NCI-H2196 treated with DMSO at 0.1 percent for 48 hours (cell line): ENCODE measurements around the gene VTN.

Experiments used
- DNase-seq: peaks from one replicate; lab custom pipeline; 2025; ENCODE audit not compliant: unreplicated experiment; lab: John Stamatoyannopoulos, UW

Gene VTN

DNA sequence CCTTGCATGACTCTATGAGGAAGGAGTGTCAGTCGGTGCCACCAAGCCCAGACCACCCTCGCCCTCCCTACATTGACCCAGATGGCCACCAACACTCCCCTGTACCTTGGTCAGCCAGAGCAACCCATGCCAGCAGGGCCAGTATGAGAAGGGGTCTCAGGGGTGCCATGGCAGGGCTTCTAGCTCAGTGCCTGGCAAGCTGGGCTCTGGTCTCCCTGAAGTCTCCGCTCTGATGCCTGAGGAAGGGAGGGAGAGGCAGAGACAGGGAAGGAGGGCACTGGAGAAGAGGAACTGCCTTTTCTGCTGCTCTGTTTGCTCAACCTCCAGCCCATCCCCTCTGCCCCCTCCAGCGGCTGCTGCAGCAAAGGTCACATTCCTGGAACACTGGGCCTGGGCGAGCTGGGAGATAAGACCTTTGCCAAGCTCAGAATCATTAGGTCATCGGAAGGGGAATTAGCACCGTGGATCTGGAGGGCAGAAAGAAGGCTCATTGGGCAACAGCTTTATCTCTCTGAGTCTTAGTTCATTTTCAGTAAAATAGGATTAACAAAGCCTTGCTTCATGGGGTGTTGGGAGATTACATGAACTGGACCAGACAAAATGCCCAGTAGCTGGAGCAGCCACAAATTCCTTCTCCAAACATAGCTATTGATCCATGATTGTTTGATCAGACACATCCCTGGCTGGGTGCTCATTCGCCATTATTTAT, at the start of gene VTN:
Gene VTN (minus strand): TSS at position 273 of the 709 bp plus-strand sequence. CDS start 104 bp downstream, at position 169.
- DNase-seq = peak; percentile 15

DNA sequence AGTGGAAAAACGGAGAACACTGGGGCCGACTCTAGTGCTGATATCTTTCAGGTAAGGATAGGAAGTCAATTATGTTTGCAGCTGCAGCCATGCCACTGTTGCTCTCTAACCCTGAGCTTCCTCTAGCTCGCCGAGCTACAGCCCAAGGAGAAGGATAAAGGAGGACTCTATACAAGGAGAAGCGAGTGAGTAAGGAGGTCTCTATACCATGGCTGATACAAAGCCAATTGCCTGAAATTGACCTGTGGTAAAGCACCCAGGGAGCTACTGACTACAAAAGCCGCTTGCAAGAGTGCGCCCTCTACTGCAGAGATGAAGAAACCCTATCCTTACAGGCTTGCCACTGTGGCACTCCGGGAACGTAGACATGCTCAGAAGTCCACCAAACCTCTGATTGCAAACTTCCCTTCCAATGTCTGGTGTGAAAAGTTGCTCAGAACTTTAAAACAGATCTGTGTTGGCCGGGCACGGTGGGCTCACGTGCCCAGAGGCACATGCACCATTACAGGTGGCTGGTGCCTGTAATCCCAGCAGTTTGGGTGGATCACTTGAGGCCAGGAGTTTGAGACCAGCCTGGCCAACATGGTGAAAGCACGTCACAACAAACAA, 46.7 kb upstream of the VTN start:
- peak; percentile 10 for DNase-seq

DNA sequence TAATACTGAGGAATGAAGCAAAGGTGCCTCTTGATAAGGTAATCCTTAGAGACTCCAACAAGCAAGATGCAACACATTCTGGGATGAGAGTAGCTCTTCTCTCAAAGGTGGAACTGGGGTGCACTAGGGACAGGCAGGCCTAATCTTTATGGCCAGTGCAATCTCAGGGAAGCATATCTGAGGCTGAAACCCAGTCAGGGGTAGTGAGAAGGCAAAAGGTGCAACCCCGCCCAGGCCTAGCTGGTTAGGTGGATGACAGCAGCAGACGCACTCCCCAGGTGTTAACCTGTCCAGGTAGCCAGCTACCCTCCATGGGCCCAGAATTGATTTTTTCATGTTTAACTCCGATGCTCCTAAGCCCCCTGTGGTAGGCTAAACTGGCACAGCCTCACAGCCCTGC, 45.8 kb upstream of the VTN start:
- no peak for DNase-seq

DNA sequence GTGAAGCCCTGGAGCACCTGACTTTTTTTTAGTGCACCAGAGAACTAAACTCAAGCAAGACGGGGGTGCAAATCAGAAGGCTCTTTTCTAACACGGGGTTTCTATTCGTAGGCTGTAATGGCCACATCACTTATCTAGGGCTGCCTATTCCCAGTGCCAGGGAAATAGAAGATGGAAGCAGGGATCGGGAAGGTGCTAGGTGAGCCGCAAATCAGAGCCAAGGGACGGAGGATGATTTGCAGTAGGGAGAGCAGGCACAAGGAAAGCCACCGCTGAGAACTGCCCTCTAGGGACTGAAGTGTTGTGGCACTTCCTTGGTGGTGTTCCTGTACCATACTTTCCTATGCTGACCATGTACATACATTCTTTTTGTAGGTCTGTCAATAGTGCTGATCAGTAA, 43.7 kb upstream of the VTN start:
- DNase-seq = no peak

DNA sequence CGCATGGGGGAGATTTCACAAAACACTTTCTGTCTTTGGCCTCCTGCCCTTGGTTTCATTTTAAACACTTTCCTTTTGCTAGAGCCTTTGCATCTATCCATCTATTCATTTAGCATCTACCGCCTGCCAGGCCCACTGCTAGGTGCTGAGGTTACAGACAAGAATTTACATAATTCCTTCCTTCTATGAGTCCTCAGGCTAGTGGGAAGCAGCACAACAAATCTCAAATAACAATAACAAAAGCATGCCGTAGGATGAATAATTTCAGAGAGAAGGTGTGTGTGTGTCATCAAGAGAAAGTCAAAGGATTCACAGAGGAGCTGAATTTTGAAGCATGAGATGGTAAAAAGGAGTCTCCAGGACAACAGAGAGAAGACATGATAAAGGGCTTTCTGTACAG, 42.0 kb upstream of the VTN start:
- DNase-seq = no peak

DNA sequence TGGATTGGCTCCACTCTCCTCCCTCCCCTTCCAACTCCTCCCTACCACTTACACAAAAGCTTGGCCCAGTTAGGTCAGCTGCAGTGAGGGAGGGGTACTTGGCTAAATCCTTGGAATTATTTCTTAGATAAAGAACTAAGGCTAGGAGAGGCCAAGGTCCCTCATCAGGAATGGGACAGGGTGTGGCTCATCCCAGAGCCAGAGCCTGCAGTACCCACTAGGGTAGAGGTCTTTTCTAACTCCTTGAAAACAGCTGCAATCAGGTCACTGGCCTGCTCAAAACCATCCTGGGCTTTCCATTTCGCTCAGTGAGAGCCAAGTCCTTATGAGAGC, 37.8 kb upstream of the VTN start:
- DNase-seq = no peak

DNA sequence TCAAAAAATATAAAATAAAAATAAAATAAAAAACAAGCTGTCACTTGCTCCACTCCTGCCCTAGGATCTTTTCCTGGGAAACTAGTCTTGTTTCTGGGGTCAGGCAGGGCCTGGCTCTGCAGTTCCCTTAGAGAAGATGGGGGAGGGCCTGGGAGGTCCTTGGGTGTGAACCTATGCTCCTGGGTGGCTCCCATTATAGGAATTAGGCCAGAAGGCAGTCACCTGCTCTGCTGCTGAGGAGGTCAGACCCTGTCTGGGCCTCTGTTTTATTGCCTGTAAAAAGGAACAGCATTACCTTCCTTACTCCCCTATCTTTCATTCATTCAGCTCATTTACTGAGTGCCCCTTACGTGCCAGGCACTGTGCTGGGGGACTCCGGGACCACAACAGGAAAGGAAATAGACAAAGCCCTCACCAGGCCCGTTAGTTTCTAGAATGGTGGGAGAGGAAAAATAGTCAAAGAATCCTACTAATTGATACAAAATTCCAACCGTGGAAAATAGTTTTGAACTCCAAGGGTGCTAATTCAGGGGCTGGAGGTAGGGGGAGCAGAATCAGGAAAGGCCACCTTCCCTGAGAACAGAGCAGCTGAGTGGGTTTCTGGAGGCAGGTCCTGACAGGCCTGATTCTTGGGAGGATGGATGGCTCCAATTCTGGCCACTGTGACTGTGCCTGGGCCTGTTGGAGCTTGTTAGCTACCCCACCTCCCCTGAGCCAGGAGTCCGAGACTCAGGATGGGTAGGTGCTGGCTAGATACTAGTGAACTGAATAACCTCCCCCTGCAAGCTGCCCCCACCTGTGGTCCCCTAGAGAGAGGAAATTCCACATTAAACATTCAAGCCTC, 37.2 kb upstream of the VTN start:
- DNase-seq = no peak

GRCh38 chr17:28406473-28406814, 36.3 kb upstream of the VTN start:
- DNase-seq = peak; percentile 5

DNA sequence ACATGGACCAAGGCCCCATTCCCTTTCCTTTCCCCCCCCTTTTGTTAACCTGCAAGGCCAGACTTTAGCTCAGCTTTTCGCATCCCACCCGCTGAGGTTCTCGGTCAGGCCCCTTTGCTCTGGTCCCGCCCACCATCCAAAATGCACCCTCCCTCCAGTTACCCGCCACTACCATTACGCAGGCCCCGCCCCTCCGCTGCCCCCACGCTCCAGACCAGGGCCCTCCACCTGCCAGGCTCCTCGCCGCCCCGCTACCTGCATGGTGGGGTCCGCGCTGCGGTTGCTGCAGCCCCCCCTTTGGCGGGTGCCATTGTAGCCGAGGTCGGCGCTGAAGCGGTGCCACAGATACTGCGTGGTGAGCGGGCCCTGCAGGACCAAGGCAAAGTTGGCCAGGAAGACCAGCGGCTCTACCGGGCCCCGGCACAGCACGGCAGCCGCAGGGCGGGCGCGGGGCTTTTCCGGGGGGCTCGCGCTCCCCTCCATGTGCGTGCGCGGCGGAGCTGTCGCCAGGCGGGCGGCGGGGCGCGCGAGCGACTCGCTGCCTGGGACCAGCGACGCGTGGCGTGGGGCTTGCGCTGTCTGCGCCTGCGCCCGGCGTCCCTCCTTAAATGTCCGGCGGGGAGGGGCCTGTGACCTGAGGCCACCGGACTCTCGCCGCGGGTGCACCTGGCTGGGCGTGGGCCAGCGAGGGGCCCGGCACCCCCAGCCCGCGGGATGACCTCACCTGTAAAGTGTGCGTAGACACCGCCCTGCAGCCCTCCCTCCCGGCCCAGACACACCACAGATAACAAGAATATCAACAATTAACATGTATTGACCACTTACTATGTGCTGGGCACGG, 35.7 kb upstream of the VTN start, which contains the start of gene SLC46A1:
Gene SLC46A1 (minus strand): TSS at position 581 of the 841 bp plus-strand sequence. CDS start 98 bp downstream, at position 483.
- peak; percentile 17 for DNase-seq

GRCh38 chr17:28404812-28405570, 34.9 kb upstream of the VTN start:
- no peak for DNase-seq

DNA sequence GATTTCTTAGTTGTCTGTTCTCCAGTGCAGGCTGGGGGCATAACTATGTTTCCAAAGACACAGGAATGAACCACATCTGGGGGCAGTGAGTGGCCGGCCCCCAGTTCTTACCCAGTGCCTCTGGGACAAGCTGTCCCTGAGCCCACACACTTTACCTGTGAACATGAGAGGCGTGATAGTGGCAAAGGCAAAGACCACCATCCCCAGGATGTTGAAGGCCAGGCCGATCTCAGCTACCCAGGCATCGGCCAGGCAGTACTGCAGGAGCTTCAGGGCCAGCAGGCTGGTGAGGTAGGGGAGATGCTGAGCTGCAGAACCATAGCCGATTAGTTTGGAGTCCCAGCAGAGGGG, 34.3 kb upstream of the VTN start:
- DNase-seq = no peak

DNA sequence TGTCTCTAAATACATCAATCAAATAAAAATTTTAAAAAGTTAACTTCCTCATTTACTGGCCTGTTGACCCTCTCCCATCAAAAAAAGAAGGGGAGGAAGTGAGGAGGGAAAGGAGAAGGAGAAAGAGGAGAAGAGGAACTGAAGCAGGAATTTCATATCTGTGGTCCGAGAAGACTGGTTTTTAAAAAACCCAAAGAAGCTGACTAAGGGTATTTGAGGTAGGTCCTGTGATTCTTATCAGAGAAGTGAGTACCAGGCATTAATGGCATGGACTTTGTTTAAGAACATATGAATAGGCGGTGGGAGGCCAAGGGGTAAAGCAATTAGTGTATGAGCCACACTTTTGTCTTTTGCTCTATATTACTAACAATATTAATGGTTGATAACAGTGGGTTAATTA, 33.9 kb upstream of the VTN start:
- DNase-seq = no peak

DNA sequence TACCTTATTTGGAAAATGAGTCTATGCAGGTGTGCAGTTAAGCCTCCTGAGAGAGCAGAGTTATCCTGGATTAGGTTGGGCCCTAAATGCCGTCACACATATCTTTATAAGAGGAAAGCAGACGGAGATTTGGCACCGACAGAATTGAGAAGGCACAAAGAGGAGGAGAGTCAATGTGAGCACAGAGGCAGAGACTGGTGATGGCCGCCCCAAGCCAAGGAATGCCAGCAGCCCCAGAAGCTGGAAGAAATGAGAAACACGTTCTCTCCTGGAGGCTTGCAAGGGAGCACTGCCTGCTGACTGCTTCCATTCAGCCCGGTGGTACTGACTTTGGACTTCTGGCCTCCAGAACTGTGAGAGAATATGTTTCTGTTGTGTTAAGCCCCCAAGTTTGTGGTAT, 32.7 kb upstream of the VTN start:
- no peak for DNase-seq

- DNase-seq = no peak
Observed at GRCh38 chr17:28402224-28402630, 32.1 kb upstream of the VTN start.

GRCh38 chr17:28399808-28400207, 29.7 kb upstream of the VTN start:
- DNase-seq = no peak

- DNase-seq = no peak
Observed at GRCh38 chr17:28398280-28398981, 28.3 kb upstream of the VTN start.

DNA sequence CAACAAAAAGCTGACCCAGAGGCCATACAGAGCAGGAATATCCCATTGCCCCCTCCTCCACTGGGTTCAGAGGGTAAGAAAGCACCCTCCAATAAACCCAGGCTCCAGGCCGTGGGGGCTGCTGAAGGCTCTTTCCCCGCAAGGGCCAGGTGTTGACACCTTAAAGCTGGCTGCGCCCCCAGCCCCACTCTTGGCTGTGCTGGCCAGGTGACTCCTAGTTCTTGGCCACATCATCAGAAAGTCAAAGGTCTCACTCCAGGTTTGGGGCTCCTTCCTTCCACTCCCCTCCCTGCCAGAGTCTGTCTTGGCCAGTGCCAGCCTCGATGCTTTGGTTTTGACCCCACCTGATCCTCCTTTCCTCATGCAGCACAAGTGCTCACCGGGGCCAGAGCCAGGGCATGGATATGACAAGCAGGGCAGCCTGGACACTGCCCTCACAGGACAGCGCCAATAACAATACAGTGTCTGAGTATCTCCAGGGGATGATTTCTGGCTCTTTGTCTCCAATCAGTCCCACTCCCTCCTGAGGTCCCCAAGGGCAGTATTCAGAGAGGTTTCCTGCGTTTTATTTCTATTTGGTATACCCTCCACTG, 27.7 kb upstream of the VTN start:
- DNase-seq = no peak

- DNase-seq = no peak
Observed at GRCh38 chr17:28397275-28397674, 27.2 kb upstream of the VTN start.

GRCh38 chr17:28396635-28397239, 26.6 kb upstream of the VTN start:
- DNase-seq = no peak
